SK-N-SH (cell line): ENCODE data around the gene BCL6B. TPM values are rescaled to one million over a fixed set of nuclear protein-coding genes. Genes with fewer than 3 reads are reported as not detected.

Experiments
- CTCF ChIA-PET: fragments of 300-600, 350-600 bp; formaldehyde crosslinking; extraction: SDS; loops from one replicate; lab custom pipeline; 2021; lab: Yijun Ruan, JAX
- POLR2A ChIA-PET: fragments of 350-600 bp; sonication (Branson Sonifier 250); formaldehyde crosslinking; extraction: SDS; loops from one replicate; lab custom pipeline; 2020; ENCODE audit warnings: antibody characterized with exemption, inconsistent platforms; lab: Yijun Ruan, JAX
- DNase-seq: peaks from one replicate; pipeline ENCODE4 v3.0.0; 2012
- H2AFZ ChIP-seq: fragments of 200-600 bp; sonication (generic); 2 replicates; pipeline ENCODE4 v1.8.1; 2016; ENCODE audit warnings: antibody characterized with exemption, mild to moderate bottlenecking, low read depth
- H3F3A ChIP-seq: fragments of 200-600 bp; sonication (generic); replicated peaks from 2 replicates; pipeline ENCODE3; 2016; ENCODE audit warnings: antibody characterized with exemption, mild to moderate bottlenecking; ENCODE audit not compliant: insufficient read depth
- H3K27ac ChIP-seq, 2 experiments: fragments of 200-500 bp in 1 of 2; fragments of 200-600 bp in 1 of 2; sonication (Bioruptor generic) in 1 of 2; sonication (generic), shearing (Covaris generic) in 1 of 2; 2 replicates each; pipeline versions ENCODE4 v1.5.1 to v1.6.1; 2014 to 2016; ENCODE audit warnings: low read depth in 2 of 2, inconsistent platforms in 1 of 2, low read length in 1 of 2, mild to moderate bottlenecking in 1 of 2, mixed read lengths in 1 of 2
- H3K27me3 ChIP-seq: fragments of 200-600 bp; sonication (generic), shearing (Covaris generic); 2 replicates; pipeline ENCODE4 v1.6.1; 2016; ENCODE audit warnings: mixed run types; ENCODE audit not compliant: insufficient read depth
- H3K36me3 ChIP-seq, 2 experiments: fragments of 200-500 bp in 1 of 2; fragments of 200-600 bp in 1 of 2; sonication (Bioruptor generic) in 1 of 2; sonication (generic) in 1 of 2; replicated peaks in 1 of 2; 2 replicates each; pipeline versions ENCODE3 to v1.5.1; 2014 to 2016; ENCODE audit warnings: low read length in 1 of 2, mild to moderate bottlenecking in 1 of 2; ENCODE audit not compliant: insufficient read depth in 2 of 2, control insufficient read depth in 1 of 2
- H3K4me1 ChIP-seq, 2 experiments: fragments of 200-500 bp in 1 of 2; fragments of 200-600 bp in 1 of 2; sonication (Bioruptor generic) in 1 of 2; sonication (generic), shearing (Covaris generic) in 1 of 2; 2 replicates each; pipeline versions ENCODE4 v1.5.1 to v1.6.1; 2014 to 2016; ENCODE audit warnings: low read depth in 1 of 2, low read length in 1 of 2, mixed run types in 1 of 2; ENCODE audit not compliant: insufficient read depth in 2 of 2, control insufficient read depth in 1 of 2
- H3K4me2 ChIP-seq: fragments of 200-600 bp; sonication (generic), shearing (Covaris generic); 2 replicates; pipeline ENCODE4 v1.6.1; 2017; ENCODE audit warnings: mixed run types
- H3K4me3 ChIP-seq, 2 experiments: fragments of 200-500 bp in 1 of 2; fragments of 200-600 bp in 1 of 2; sonication (Bioruptor generic) in 1 of 2; sonication (generic), shearing (Covaris generic) in 1 of 2; 2 replicates each; pipeline versions ENCODE4 v1.5.1 to v1.8.1; 2014 to 2016; ENCODE audit warnings: low read depth in 2 of 2, inconsistent platforms in 1 of 2, low read length in 1 of 2, mild to moderate bottlenecking in 1 of 2, mixed read lengths in 1 of 2, moderate library complexity in 1 of 2
- H3K79me2 ChIP-seq: fragments of 200-600 bp; sonication (generic); 2 replicates; pipeline ENCODE4 v1.8.1; 2017; ENCODE audit warnings: mild to moderate bottlenecking; ENCODE audit not compliant: insufficient read depth
- H3K9ac ChIP-seq: fragments of 200-600 bp; sonication (generic); 2 replicates; pipeline ENCODE4 v1.6.1; 2017; ENCODE audit warnings: mixed run types
- H3K9me2 ChIP-seq: fragments of 200-600 bp; sonication (generic); 2 replicates; pipeline ENCODE4 v1.6.1; 2017; ENCODE audit warnings: mixed run types
- H3K9me3 ChIP-seq: fragments of 200-600 bp; sonication (generic); 2 replicates; pipeline ENCODE4 v1.6.1; 2017; ENCODE audit warnings: mixed run types, mild to moderate bottlenecking, moderate library complexity
- H4K20me1 ChIP-seq: fragments of 200-600 bp; sonication (generic); 2 replicates; pipeline ENCODE4 v1.6.1; 2017; ENCODE audit warnings: mild to moderate bottlenecking, mixed run types; ENCODE audit not compliant: insufficient read depth
- CTCF ChIP-seq: fragments of 200-600 bp; sonication (generic); IDR thresholded peaks from 2 replicates; pipeline ENCODE4 v1.6.1; 2017; ENCODE audit warnings: antibody characterized with exemption, mild to moderate bottlenecking, moderate library complexity
- NFIC ChIP-seq: IDR thresholded peaks from 2 replicates; pipeline ENCODE4 v1.4.0; 2012; ENCODE audit warnings: borderline replicate concordance
- SIN3A ChIP-seq: IDR thresholded peaks from 2 replicates; pipeline ENCODE4 v1.6.1; 2012; ENCODE audit warnings: low read depth, mild to moderate bottlenecking, low read length, moderate library complexity, borderline replicate concordance
- TAF1 ChIP-seq: IDR thresholded peaks from 2 replicates; pipeline ENCODE4 v1.6.1; 2012; ENCODE audit warnings: low read depth, mild to moderate bottlenecking, low read length, moderate library complexity, borderline replicate concordance
- ZBTB33 ChIP-seq: IDR thresholded peaks from 2 replicates; pipeline ENCODE4 v1.4.0; 2012; ENCODE audit warnings: low read depth, borderline replicate concordance
- WGBS: methylation state at CpG from one replicate; pipeline ENCODE4 v1.1.6; 2017; ENCODE audit warnings: low lambda C conversion rate; 5-methylcytosine and 5-hydroxymethylcytosine counted together
- polyA plus RNA-seq, 3 experiments: library from polyadenylated mRNA; depleted of rRNA; stranded (reverse); fragments of >200 nt; gene quantifications; 2 replicates each; pipeline ENCODE4 v1.2.3, GENCODE V29; 2012

The BCL6B gene
- polyA plus RNA-seq, 1 of the 3 experiments (the other 2 are of a cell fraction): 0.02 TPM

DNA sequence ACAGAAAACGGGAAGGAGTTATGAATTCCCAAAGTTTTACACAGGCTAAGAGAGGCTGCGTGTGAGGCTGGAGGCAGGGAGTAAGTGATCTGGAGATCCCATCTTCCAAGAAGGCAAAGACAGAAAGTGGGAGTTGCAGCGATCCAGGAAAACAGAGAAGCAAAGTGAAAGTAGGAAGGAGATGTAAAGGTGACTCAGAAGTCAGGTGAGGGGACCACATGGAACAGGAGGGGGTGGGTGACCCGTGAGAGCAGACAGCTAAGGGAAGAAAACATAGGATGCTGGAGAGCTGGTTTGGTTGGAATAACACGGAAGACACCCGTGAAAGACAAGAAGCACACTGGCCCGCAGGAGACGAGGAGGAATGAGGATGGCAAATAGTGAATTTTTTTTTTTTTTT is 25.7 kb upstream of the BCL6B start:
- CTCF ChIA-PET: no interaction called here
- 86% methylated on average over 8 of the region's 8 CpGs for WGBS

GRCh38 chr17:6998855-6999508 is 23.9 kb upstream of the BCL6B start:
- H3K9me3 ChIP-seq: no peaks in the 10 kb centered on the region
- ChIA-PET POLR2A (no interaction called here), CTCF (interaction anchor here (1.0 to 2.6 kb wide), 4 partner anchors 23 to 155 kb away, joined by 3 to 11 read pairs (median 9); partner anchors contain the start of gene BCL6B)
- peaks cover 4% of the 10 kb centered on the region for H3F3A ChIP-seq
- H3K27me3 ChIP-seq: no peaks in the 10 kb centered on the region
- H3K9ac ChIP-seq: no peak overlapping the region
- H3K4me3 ChIP-seq: no peak overlapping the region
- no peak overlapping the region for H2AFZ ChIP-seq
- H3K9me2 ChIP-seq: no peaks in the 10 kb centered on the region
- H4K20me1 ChIP-seq: no peaks in the 10 kb centered on the region
- no peak overlapping the region for H3K27ac ChIP-seq
- H3K4me1 ChIP-seq: peaks cover 0 to 3% of the 10 kb centered on the region in 2 experiments; a peak in 1 of 4 replicates
- peaks cover 9% of the 10 kb centered on the region; the same call in 1 of the 2 replicates for H3K79me2 ChIP-seq
- no peak overlapping the region for H3K4me2 ChIP-seq
- TF ChIP-seq NFIC (no peak), TAF1 (no peak), CTCF (no peak)
- 86% methylated on average over 11 of the region's 11 CpGs for WGBS
- no peak for DNase-seq
- H3K36me3 ChIP-seq: peaks cover 21 to 46% of the 10 kb centered on the region in 2 experiments

More for the DNA sequence above, 25.7 kb upstream of the BCL6B start:
- H3K79me2 ChIP-seq: no peaks in the 10 kb centered on the region
- no peaks in the 10 kb centered on the region for H3K9me3 ChIP-seq
- H2AFZ ChIP-seq: no peak overlapping the region
- POLR2A ChIA-PET: no interaction called here
- H4K20me1 ChIP-seq: no peaks in the 10 kb centered on the region
- no peak for DNase-seq
- no peak overlapping the region for H3K9ac ChIP-seq
- peaks cover 15 to 36% of the 10 kb centered on the region in 2 experiments for H3K36me3 ChIP-seq
- TF ChIP-seq SIN3A (no peak), ZBTB33 (no peak)
- TF ChIP-seq, all 33 proteins: peak for 0
- Histone ChIP-seq H3K4me1 (peaks cover 0 to 3% of the 10 kb centered on the region in 2 experiments; a peak in 1 of 4 replicates), H3F3A (peaks cover 5% of the 10 kb centered on the region), H3K27ac (no peak overlapping the region), H3K4me3 (no peak overlapping the region), H3K9me2 (no peaks in the 10 kb centered on the region), H3K4me2 (no peak overlapping the region), H3K27me3 (no peaks in the 10 kb centered on the region)
